Ectodermal cell (in vitro differentiated cells): ENCODE measurements around the gene SEZ6L2.
A peak's percentile ranks its signal among the peaks of the same experiment; 100 is the strongest.
"Not testable (repeated sequence)": the region's sequence is repeated elsewhere in the genome, so short reads cannot be mapped to it uniquely, and the experiment has no call there.

Experiments used
- H3K27ac ChIP-seq: 2 replicates; pipeline ENCODE4 v1.7.0; 2013; ENCODE audit warnings: mild to moderate bottlenecking, low read depth, low read length; ENCODE audit not compliant: insufficient read depth, poor library complexity, severe bottlenecking
- H3K27me3 ChIP-seq: 2 replicates; pipeline ENCODE4 v1.7.0; 2013; ENCODE audit warnings: mild to moderate bottlenecking, low read length; ENCODE audit not compliant: insufficient read depth, control insufficient read depth, poor library complexity, severe bottlenecking
- H3K36me3 ChIP-seq: one replicate; pipeline ENCODE4 v1.7.0; 2013; ENCODE audit warnings: low read length; ENCODE audit not compliant: control insufficient read depth, insufficient read depth
- H3K4me1 ChIP-seq: one replicate; pipeline ENCODE4 v1.7.0; 2013; ENCODE audit warnings: low read length; ENCODE audit not compliant: control insufficient read depth, insufficient read depth
- H3K4me3 ChIP-seq: 2 replicates; pipeline ENCODE4 v1.7.0; 2013; ENCODE audit warnings: low read depth, low read length, control low read depth; ENCODE audit not compliant: insufficient read depth
- H3K9me3 ChIP-seq: 2 replicates; pipeline ENCODE4 v1.7.0; 2013; ENCODE audit warnings: mild to moderate bottlenecking, low read length, moderate library complexity; ENCODE audit not compliant: control insufficient read depth
- WGBS, 2 experiments: methylation state at CpG; one replicate each; pipeline ENCODE4 v1.1.7; 2013; ENCODE audit warnings: missing lambda C conversion rate in 2 of 2; 5-methylcytosine and 5-hydroxymethylcytosine counted together

Gene SEZ6L2

GRCh38 chr16:29889372-29889771 is 10.0 kb downstream of the SEZ6L2 start:
- WGBS, 2 experiments, result 90 to 93% methylated on average over 3 of the region's 3 CpGs
- not testable (repeated sequence) for H3K27me3 ChIP-seq, H3K9me3 ChIP-seq, H3K4me1 ChIP-seq, H3K4me3 ChIP-seq, H3K27ac ChIP-seq, H3K36me3 ChIP-seq

- Histone ChIP-seq H3K9me3 (no peaks in the 10 kb centered on the region), H3K36me3 (no peaks in the 10 kb centered on the region), H3K27me3 (no peaks in the 10 kb centered on the region), H3K27ac (no peak overlapping the region), H3K4me1 (no peaks in the 10 kb centered on the region), H3K4me3 (no peak overlapping the region)
- WGBS, 2 experiments, result 90 to 94% methylated on average over 6 of the region's 6 CpGs
These were observed 15.4 kb downstream of the SEZ6L2 start for GRCh38 chr16:29883987-29884386.

DNA sequence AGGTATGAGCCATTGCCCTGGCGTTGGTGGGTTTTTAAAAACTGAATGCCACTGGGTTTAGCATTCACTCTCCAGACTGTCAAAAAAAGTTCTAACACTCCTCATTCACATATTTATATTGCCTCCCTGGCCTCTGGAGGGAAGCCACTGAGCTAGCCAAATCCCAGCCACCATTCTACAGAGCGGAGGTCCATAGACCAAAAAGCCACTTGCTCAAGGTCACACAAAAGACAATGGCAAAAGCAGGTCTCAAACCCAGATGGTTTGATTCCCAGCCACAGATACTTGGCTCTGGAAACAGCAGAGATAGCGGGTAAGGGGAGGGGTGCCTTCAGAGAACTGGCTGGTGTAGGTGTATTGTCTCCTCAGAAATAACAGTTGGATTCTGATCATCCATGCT is 18.3 kb downstream of the SEZ6L2 start:
- H3K36me3 ChIP-seq, result no peaks in the 10 kb centered on the region
- no peaks in the 10 kb centered on the region for H3K9me3 ChIP-seq
- WGBS, 2 experiments, result 93 to 95% methylated on average over 3 of the region's 3 CpGs
- no peaks in the 10 kb centered on the region for H3K4me1 ChIP-seq
- H3K27me3 ChIP-seq, result peaks cover 18% of the 10 kb centered on the region
- H3K27ac ChIP-seq, result no peak overlapping the region
- H3K4me3 ChIP-seq, result no peak overlapping the region

DNA sequence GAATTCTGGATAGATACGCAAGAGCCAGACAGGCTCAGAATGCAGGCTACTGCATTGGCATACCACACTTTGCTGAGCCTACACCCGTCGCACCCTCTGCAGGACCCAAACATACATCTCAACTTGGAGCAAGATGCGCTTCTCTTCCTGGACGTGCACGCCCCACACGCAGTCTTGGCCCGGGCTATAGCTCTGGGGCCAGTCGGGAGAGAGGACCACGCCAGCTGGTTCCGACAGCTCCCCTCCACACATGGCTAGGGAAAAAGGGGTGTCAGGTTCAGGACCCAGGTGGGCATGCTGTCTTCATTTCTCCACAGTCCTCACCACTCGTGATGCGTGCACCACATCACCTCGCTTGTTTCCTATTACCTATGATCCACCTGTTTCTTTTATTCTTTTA is 21.2 kb downstream of the SEZ6L2 start:
- Histone ChIP-seq H3K9me3 (no peaks in the 10 kb centered on the region), H3K4me3 (no peak overlapping the region), H3K36me3 (no peaks in the 10 kb centered on the region), H3K27me3 (peaks cover 20% of the 10 kb centered on the region), H3K27ac (no peak overlapping the region), H3K4me1 (no peaks in the 10 kb centered on the region)
- 93 to 94% methylated on average over 12 to 13 of the region's 14 CpGs for whole genome bisulfite sequencing, 2 experiments

DNA sequence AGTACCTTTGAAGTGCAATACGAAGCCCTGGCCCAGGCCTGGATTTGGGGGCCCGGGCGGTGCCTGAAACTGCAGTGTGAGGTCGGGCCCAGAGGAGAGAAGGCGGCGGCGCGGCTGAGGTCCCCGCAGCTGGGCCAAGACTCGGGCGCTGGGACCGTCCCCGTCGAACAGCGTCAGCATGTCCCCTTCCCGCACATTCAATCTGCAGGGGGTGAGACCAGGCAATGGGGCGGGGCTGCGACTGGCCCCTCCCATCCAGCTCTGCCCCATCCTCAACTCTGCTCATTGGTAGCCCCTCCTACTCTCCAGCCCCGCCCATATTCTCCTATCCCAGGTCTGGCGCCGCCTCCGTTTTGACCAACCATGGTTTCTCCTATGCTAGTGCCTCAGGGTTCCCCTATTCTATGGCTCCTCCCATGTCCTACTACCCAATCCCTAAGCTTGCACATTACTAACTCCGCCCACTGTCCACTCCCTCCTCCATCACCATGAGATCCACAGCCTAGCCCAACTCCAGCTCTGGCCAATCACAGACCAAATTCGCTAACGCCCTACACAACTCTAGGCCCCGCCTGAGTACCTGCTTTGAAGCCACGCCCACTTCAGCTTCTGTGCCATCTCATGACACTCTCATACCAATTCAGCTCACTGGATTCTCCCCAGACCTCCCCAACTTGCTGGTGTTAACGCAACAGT is 21.9 kb downstream of the SEZ6L2 start:
- WGBS, 2 experiments, result 30 to 32% methylated on average over 28 of the region's 28 CpGs
- peak overlapping the region; percentile 13 for H3K4me3 ChIP-seq

DNA sequence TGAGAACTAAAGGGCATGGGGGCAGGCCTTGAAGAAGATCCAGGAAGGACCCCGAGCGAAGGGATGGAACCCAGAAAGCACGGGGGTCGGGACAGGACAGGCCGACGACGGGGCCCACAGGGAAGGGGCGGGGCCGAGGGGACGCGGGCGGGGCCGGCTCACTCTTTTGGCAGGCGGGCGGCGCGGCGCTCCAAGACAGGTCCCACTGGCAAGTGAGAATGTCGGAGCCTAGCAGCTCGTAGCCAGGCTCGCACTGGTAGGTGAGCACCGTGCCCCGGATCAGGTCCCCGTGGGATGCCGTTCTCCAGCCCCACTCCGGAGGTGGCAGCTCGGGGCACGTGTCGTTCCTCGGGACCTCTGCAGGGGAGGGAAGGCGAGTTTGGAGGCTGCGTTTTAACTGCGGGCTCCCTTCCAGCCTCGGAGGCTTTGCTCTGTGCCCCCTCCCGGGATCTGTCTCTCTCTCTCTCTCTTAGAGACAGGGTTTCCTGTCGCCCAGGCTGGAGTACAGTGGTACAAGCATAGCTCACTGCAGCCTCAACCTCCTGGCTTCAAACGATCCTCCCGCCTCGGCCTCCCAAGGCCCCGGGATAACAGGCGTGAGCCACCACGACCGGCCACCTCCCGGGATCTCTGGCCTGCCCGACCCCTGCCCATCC is 22.6 kb downstream of the SEZ6L2 start:
- Histone ChIP-seq H3K4me1 (no peaks in the 10 kb centered on the region), H3K4me3 (peak overlapping the region; percentile 13), H3K27me3 (peaks cover 20% of the 10 kb centered on the region), H3K9me3 (no peaks in the 10 kb centered on the region), H3K36me3 (no peaks in the 10 kb centered on the region), H3K27ac (no peak overlapping the region)
- 37 to 41% methylated on average over 45 of the region's 45 CpGs for WGBS, 2 experiments

More for the DNA sequence above, 21.9 kb downstream of the SEZ6L2 start:
- Histone ChIP-seq H3K9me3 (no peaks in the 10 kb centered on the region), H3K36me3 (no peaks in the 10 kb centered on the region), H3K27me3 (peaks cover 20% of the 10 kb centered on the region), H3K27ac (no peak overlapping the region), H3K4me1 (no peaks in the 10 kb centered on the region)

DNA sequence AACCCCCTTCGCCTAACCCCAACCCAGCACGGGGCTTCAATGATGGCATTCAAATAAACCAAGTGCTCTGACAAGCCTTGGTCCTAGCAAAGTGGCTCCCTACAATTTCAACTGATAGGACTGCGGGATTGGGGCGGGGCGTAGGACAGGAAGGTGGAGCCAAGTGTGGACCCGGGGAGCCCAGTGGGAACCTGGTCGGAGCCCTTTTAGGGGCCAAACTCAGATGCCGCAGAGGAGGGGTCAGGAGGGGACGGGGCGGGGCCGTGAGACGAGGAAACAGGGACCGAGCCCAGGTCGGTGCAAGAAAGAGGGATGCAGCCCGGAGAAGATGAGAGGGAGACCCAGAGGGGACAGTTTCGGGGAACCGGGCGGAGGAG is 23.1 kb downstream of the SEZ6L2 start:
- Histone ChIP-seq H3K9me3 (no peaks in the 10 kb centered on the region), H3K27ac (no peak overlapping the region), H3K36me3 (no peaks in the 10 kb centered on the region), H3K4me1 (no peaks in the 10 kb centered on the region), H3K27me3 (peaks cover 20% of the 10 kb centered on the region), H3K4me3 (no peak overlapping the region)
- WGBS, 2 experiments, result 53 to 55% methylated on average over 18 of the region's 18 CpGs

DNA sequence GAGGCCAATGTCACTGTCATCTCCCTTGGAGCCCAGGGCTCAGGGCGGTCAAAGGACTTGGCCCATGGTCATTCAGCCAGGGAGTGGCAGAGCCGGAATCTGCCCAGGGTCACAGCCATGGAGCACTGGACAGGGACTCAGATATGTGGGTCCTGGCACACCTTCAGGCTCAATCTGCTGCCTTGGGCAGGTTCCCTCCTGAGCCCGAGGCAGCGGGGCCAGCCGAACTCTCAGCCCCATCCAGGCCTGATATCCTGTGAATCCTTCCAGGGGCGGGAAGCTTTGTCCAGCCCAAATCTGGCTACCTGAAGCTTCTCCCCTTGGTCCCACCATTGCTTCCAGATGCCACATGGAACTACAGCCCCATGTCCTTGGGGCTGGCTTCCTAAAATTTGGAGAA is 24.1 kb downstream of the SEZ6L2 start:
- WGBS, 2 experiments, result 93 to 94% methylated on average over 6 of the region's 6 CpGs

DNA sequence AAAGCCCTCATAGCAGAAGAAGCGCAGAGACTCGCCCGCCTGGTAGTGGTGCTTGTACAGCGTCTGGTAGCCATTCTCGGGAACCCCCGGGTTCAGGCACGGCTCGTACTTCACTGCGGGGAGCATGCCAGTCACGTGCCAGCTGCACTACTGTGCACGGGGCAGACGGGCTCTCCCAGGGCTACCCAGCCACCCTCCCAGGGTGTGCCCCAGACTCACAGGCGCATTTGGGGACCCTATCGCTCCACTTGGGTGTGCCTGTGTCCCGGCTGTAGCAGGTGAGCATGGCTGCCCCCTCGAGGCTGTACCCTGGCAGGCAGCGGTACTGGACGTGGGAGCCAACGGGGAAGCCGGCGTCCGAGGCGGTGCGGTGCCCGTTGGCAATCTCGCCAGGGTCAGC is 26.0 kb downstream of the SEZ6L2 start:
- Histone ChIP-seq H3K27me3 (peaks cover 20% of the 10 kb centered on the region), H3K27ac (no peak overlapping the region), H3K36me3 (no peaks in the 10 kb centered on the region), H3K4me3 (no peak overlapping the region), H3K9me3 (no peaks in the 10 kb centered on the region), H3K4me1 (no peaks in the 10 kb centered on the region)
- WGBS, 2 experiments, result 95% methylated on average over 26 of the region's 26 CpGs

More for the DNA sequence above, 24.1 kb downstream of the SEZ6L2 start:
- Histone ChIP-seq H3K36me3 (no peaks in the 10 kb centered on the region), H3K27ac (no peak overlapping the region), H3K27me3 (peaks cover 20% of the 10 kb centered on the region), H3K9me3 (no peaks in the 10 kb centered on the region), H3K4me1 (no peaks in the 10 kb centered on the region), H3K4me3 (no peak overlapping the region)

DNA sequence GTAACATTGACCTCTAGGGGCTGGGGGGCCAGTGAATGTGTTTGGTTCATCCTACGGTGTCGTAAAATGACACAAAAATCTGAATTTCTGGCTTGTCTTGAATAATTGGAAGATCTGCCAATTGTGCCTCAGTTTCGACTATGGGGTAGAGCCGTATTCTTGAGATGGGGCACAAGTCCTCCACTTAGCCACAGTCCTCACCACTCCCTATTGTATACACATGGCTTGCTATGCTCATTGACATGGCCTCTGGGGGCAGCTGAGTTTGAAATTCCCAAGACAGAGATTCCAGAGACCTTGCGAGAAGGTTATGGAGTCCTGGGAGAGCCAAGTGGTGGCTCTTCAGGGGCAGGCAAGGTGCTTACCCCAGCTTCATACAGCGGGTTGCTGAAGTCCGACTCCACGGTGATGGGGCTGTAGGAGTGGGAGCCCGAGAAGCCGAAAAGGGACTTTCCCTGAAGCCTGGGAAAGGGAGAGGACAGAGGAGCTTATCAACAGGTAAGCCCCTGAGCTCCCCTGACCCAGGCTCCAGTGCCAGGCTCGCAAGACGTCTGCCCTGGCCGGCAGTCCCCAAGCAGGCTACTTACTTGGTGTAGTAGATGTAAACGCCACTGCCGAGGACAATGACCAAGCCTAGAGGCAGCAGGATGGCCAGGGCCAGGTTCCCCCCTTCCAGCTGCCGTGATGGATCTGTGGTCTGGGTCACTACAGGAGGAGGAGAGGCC is 27.4 kb downstream of the SEZ6L2 start:
- no peaks in the 10 kb centered on the region for H3K4me1 ChIP-seq
- no peaks in the 10 kb centered on the region for H3K9me3 ChIP-seq
- H3K27me3 ChIP-seq, result peaks cover 12% of the 10 kb centered on the region
- no peaks in the 10 kb centered on the region for H3K36me3 ChIP-seq
- no peak overlapping the region for H3K4me3 ChIP-seq
- H3K27ac ChIP-seq, result no peak overlapping the region
- 95 to 96% methylated on average over 16 of the region's 16 CpGs for WGBS, 2 experiments
